ENCODE measurements around the gene CCDC6.

The CCDC6 gene

DNA sequence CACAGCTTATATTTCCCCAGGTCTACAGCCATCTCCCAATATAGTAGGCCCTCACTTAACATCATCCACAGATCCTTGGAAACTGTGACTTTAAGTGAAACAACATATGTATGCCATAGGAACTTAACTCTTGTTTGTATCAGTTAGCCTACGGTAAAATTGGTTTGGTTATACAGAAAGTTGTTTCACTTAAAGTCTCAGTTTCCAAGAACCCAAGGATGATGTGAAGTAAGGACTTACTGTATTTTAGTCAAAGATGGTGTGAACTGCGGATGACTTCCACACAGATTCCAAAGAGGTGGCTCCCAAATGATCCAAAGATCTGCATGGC, 96.7 kb downstream of the CCDC6 start:
- DNase-seq (ENCODE audit: low read depth): no peak
- TF ChIP-seq, protein P1, sequence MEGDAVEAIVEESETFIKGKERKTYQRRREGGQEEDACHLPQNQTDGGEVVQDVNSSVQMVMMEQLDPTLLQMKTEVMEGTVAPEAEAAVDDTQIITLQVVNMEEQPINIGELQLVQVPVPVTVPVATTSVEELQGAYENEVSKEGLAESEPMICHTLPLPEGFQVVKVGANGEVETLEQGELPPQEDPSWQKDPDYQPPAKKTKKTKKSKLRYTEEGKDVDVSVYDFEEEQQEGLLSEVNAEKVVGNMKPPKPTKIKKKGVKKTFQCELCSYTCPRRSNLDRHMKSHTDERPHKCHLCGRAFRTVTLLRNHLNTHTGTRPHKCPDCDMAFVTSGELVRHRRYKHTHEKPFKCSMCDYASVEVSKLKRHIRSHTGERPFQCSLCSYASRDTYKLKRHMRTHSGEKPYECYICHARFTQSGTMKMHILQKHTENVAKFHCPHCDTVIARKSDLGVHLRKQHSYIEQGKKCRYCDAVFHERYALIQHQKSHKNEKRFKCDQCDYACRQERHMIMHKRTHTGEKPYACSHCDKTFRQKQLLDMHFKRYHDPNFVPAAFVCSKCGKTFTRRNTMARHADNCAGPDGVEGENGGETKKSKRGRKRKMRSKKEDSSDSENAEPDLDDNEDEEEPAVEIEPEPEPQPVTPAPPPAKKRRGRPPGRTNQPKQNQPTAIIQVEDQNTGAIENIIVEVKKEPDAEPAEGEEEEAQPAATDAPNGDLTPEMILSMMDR (IDR thresholded peaks at IDR 0.05; ENCODE audit: control insufficient read depth, extremely low read depth, insufficient read depth): no peak
- H3K4me3 ChIP-seq (ENCODE audit: low read depth, low read length): no peak overlapping the region

DNA sequence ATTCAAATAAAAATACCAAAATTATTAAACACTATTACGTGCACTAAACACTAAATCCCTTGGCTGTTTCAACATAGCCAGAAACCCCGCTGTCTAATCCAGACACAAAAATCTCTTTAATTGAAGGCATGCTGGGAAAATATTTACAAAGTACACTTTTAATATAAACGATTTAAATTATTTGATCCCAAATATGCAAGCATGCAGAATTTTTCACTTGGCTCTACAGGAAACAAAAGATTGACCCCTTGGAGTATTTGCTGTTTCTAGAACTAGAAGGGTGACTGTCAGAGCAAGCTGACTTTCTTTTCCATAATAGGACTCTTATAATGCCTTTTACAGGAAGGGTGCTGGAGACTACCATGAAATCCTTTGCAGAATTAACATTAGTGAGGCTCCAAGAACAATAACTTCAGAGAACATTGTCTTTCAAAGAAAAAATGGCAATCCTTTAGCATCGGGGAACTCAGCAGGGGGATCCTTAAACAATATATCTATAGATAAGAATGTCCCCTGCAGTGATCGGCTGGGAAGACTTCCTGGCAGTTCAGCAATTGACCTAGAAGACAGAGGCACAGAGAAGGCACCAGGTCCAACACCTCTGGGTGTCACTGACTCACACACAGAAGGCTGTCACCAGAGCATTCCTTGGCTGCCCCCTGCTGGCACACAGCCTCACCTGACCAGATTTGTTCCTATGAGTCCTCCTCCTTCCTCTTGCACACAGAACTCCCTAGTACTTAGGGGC, 97.3 kb downstream of the CCDC6 start:
- TF ChIP-seq, protein P1 (IDR thresholded peaks at IDR 0.05; ENCODE audit: control insufficient read depth, extremely low read depth, insufficient read depth): peak; percentile 92
- H3K4me3 ChIP-seq (ENCODE audit: low read depth, low read length): no peak overlapping the region
- peak; percentile 54 for DNase-seq (ENCODE audit: low read depth)

DNA sequence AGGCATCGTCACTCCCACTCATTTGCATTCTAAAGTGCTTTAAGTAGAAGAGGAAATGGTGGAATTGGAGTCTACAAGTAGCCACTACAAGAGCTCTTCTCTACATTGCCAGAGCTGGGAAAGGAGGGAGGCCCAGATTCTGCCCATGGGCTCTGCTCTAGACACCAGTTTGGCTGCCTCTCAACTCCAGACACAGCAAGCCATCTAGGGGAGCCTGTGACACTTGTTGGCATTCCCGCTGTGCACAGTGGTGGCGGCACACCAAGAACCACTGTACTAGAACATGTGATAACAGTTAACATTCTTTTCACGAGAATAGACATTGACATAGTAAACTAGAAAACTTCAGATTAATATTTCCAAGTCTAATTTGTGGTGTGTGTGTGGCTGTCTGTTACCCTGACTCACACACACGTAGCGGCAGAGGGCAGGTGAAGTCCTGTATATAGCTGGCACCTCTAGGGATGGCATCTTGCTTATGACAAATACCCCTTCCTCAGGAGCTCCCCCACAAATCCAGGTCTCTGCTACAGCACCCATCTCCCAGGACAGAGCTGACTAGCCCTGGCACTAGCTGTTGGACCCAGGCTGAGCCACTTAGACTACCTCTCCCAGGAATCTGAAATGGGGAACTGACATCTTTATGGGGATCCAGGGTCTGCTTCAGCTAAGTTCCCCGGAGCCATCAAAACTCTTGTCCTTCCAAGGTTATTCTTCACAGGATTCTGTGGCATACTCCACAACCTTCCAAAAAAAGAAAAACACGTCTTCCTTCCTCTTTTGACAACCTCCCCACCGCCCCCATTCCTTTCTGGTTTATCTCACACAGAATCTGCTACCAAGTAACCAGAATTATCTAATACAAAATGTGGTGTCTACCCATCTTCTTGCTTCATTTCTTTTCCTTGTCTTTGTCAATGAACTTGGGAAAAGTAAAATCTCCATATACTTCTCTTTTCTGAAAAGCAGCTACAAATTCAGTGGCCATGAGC, 98.4 kb downstream of the CCDC6 start:
- no peak for DNase-seq (ENCODE audit: low read depth)
- H3K4me3 ChIP-seq (ENCODE audit: low read depth, low read length): no peak overlapping the region
- TF ChIP-seq, protein P1 (IDR thresholded peaks at IDR 0.05; ENCODE audit: control insufficient read depth, extremely low read depth, insufficient read depth): no peak

DNA sequence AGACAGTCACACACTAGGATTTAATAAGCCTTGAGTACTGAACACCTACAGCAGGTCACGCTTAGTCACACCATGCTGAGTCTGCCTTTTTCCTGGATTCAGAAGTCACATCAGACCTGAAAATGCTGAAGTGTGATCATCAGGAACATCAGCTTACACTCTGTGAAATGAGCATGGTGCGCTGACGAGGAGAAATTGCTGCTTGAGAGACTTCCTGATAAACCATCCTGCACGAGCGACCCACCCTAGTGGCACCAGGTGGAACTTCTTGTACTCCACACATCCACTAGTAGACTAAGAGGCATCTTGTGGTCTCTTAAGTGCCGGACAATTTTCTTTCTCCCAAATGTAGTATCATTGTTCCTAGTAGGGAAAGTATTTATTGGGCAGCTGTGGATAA, 101.3 kb downstream of the CCDC6 start:
- DNase-seq (ENCODE audit: low read depth): no peak
- no peak overlapping the region for H3K4me3 ChIP-seq (ENCODE audit: low read depth, low read length)
- TF ChIP-seq, protein P1 (IDR thresholded peaks at IDR 0.05; ENCODE audit: control insufficient read depth, extremely low read depth, insufficient read depth): peak; percentile 45

DNA sequence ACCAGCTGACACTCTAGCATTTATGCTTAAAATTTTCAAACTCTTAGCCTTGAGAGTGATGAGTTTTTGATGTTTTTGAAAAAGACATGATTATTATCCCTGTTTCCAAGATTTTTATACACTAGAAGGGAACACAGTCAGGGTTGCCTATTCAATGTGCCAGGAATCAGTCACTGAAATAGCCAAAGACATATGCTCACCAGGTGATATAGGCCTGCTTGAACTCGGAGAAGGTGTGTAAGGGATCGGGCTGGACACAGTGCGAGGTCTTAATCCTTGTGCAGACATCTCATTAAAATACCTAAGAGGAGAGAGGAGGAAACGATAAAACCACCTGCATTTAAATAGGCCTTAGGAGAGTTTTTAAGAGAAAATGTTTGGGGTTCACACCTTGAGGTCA, 102.1 kb downstream of the CCDC6 start:
- no peak for DNase-seq (ENCODE audit: low read depth)
- TF ChIP-seq, protein P1 (IDR thresholded peaks at IDR 0.05; ENCODE audit: control insufficient read depth, extremely low read depth, insufficient read depth): no peak
- no peak overlapping the region for H3K4me3 ChIP-seq (ENCODE audit: low read depth, low read length)

DNA sequence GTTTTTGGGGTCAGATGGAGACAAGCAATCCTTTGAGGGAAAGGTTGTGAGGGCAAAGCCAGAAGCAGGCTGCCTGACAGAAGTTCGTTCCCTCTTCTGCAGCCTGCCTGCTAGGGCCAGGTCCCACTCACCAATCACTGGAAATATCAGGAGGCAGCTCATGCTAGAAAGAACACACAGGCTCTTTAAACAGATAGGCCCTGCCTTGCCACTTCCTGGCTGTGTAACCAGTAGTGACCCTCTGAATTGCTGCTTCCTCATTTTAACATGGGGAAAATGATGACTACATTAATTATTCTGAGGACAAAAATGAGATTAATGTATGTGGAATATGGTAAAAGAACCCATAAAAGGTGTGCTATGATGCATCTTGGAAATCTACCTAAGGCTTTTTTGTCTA, 102.6 kb downstream of the CCDC6 start:
- TF ChIP-seq, protein P1 (IDR thresholded peaks at IDR 0.05; ENCODE audit: control insufficient read depth, extremely low read depth, insufficient read depth): no peak
- DNase-seq (ENCODE audit: low read depth): no peak
- no peak overlapping the region for H3K4me3 ChIP-seq (ENCODE audit: low read depth, low read length)

All from LNCaP clone FGC (cell line).